PC-3 (cell line): ENCODE results near the gene SHROOM4. TPM values are rescaled to one million over a fixed set of nuclear protein-coding genes. Genes with fewer than 3 reads are reported as not detected.

Source experiments
- ATAC-seq: fragments of 200-7000 bp; cut with Tn5 transposase; 2 replicates; pipeline ENCODE4 v1.9.1; 2020; ENCODE audit warnings: mild to moderate bottlenecking, moderate library complexity
- BruUV-seq: library from RNA; stranded (reverse); fragments of 400-500 nt; replicated peaks from 2 replicates; lab custom pipeline; 2021; lab: Mats Ljungman, UMichigan
- CTCF ChIA-PET: fragments of 300-600 bp; sonication (Branson Sonifier 250); formaldehyde crosslinking; loops from one replicate; lab custom pipeline; 2022; ENCODE audit warnings: antibody characterized with exemption; lab: Charles Lee
- POLR2A ChIA-PET: fragments of 300-600 bp; sonication (Branson Sonifier 250); formaldehyde crosslinking; loops from one replicate; lab custom pipeline; 2022; ENCODE audit warnings: antibody characterized with exemption; ENCODE audit not compliant: unreplicated experiment; lab: Charles Lee
- DNase-seq: peaks from one replicate; pipeline ENCODE4 v3.0.0-alpha.2; 2015
- H2AFZ ChIP-seq: fragments of 300-600 bp; sonication (generic); 2 replicates; pipeline ENCODE4 v1.6.0; 2016; ENCODE audit warnings: antibody characterized with exemption, low read length
- H3F3A ChIP-seq: fragments of 300-600 bp; sonication (generic); one replicate; pipeline ENCODE4 v1.6.0; 2017; ENCODE audit warnings: antibody characterized with exemption, low read length, control low read depth, mild to moderate bottlenecking; ENCODE audit not compliant: unreplicated experiment
- H3K27ac ChIP-seq: fragments of 300-600 bp; sonication (generic); 2 replicates; pipeline ENCODE4 v1.5.1; 2016; ENCODE audit warnings: mild to moderate bottlenecking, low read length
- H3K27me3 ChIP-seq: fragments of 300-600 bp; sonication (generic); 2 replicates; pipeline ENCODE4 v1.6.1; 2016; ENCODE audit warnings: low read length, mixed read lengths
- H3K36me3 ChIP-seq: fragments of 300-600 bp; sonication (generic); 2 replicates; pipeline ENCODE4 v1.6.1; 2016; ENCODE audit warnings: low read depth, mixed run types, low read length, mixed read lengths
- H3K4me1 ChIP-seq: fragments of 300-600 bp; sonication (generic); 2 replicates; pipeline ENCODE4 v1.5.1; 2016; ENCODE audit warnings: low read length; ENCODE audit not compliant: insufficient read depth
- H3K4me2 ChIP-seq: fragments of 300-600 bp; sonication (generic); 2 replicates; pipeline ENCODE4 v1.6.0; 2016; ENCODE audit warnings: low read length
- H3K4me3 ChIP-seq: fragments of 300-600 bp; sonication (generic); 2 replicates; pipeline ENCODE4 v1.5.1; 2016; ENCODE audit warnings: mild to moderate bottlenecking, low read length, mixed read lengths
- H3K79me2 ChIP-seq: fragments of 300-600 bp; sonication (generic); 2 replicates; pipeline ENCODE4 v1.6.1; 2017; ENCODE audit warnings: low read length, mixed read lengths
- H3K9ac ChIP-seq: fragments of 300-600 bp; sonication (generic); 2 replicates; pipeline ENCODE4 v1.6.0; 2016; ENCODE audit warnings: mild to moderate bottlenecking, low read length
- H3K9me2 ChIP-seq: fragments of 300-600 bp; sonication (generic); replicated peaks from 2 replicates; pipeline ENCODE4 v1.6.1; 2016; ENCODE audit warnings: mixed run types, low read length, mixed read lengths
- H3K9me3 ChIP-seq: fragments of 300-600 bp; sonication (generic); 2 replicates; pipeline ENCODE4 v1.6.1; 2016; ENCODE audit warnings: low read length, mixed read lengths
- H4K20me1 ChIP-seq: fragments of 300-600 bp; sonication (generic); 2 replicates; pipeline ENCODE4 v1.6.1; 2016; ENCODE audit warnings: low read length, mixed read lengths
- CTCF ChIP-seq: fragments of 300-600 bp; sonication (generic); conservative IDR thresholded peaks from 2 replicates; pipeline ENCODE4 v1.5.1; 2017; ENCODE audit warnings: antibody characterized with exemption, low read depth, mild to moderate bottlenecking, low read length
- EZH2 ChIP-seq: fragments of 300-600 bp; sonication (generic); IDR thresholded peaks from one replicate; pipeline ENCODE4 v1.6.1; 2017; ENCODE audit warnings: antibody characterized with exemption, mild to moderate bottlenecking, low read length; ENCODE audit not compliant: unreplicated experiment
- EZH2phosphoT487 ChIP-seq: fragments of 300-600 bp; sonication (generic); IDR thresholded peaks from 2 replicates; pipeline ENCODE4 v1.6.1; 2018; ENCODE audit warnings: mild to moderate bottlenecking, antibody characterized with exemption, low read length, borderline replicate concordance
- intact Hi-C: fragments of 100-400 bp; cut with micrococcal nuclease; formaldehyde crosslinking; loops from 2 replicates; pipeline ENCODE4 v1.9.0; 2023
- total RNA-seq: library from RNA; depleted of rRNA; stranded (reverse); fragments of >200 nt; gene quantifications from 2 replicates; pipeline ENCODE4 v1.2.3, GENCODE V29; 2014

Gene SHROOM4
- total RNA-seq, 1 experiment from 2014 or later, result not detected

DNA sequence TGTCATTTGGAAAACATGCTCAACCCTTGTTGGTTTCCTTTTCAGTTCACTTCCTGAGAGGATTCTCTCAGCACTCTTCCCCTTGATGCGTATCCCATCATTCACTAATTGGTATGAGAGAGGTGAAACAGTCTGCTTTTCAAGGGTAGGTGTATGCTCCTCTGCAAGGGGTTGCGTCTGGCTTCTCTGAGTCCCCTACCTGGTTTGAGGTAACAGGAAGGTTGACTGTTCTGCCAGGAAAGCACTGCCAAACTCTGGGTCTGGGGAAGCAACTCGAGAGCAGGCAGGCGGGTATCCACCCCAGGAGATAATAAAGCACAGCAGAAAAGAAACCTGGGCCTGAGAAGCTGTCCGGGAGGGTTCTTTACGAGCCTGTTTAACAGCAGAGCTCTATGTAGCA lies 101.2 kb downstream of the SHROOM4 start:
- POLR2A ChIA-PET, result no interaction called here

DNA sequence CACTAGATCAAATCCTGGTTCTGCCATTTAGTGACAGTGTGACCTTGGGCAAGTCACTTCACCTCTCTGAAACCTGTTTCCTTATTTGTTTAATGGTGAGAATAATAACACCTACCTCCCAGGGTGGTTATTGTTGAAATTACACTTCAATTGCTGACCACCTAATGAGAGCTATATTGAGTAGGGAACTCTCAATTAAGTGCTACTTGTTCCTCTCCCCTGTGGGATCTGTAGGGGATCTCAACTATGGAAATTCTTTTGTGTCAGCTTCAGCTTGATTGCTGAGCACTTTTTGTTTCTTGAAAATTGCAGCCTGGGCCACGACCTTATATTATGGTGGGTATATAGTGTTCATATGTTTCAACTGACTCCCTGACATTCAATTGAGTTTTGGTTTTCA lies 102.1 kb downstream of the SHROOM4 start:
- H3K9ac ChIP-seq, result no peak overlapping the region
- no peak for DNase-seq
- H3K27ac ChIP-seq, result no peak overlapping the region

More for the DNA sequence above, 101.2 kb downstream of the SHROOM4 start:
- H3K36me3 ChIP-seq, result no peaks in the 10 kb centered on the region
- no TSS peak for BruUV-seq
- no peaks in the 10 kb centered on the region for H3F3A ChIP-seq
- no peaks in the 10 kb centered on the region for H4K20me1 ChIP-seq
- H3K9me3 ChIP-seq, result no peaks in the 10 kb centered on the region
- ATAC-seq (no peak), DNase-seq (no peak)
- no peak overlapping the region for H3K4me3 ChIP-seq
- intact Hi-C loops, result no loop called here
- CTCF ChIA-PET, result no interaction called here
- no peaks in the 10 kb centered on the region for H3K9me2 ChIP-seq
- no peaks in the 10 kb centered on the region for H3K79me2 ChIP-seq
- no peak overlapping the region for H3K27ac ChIP-seq
- TF ChIP-seq CTCF, result no peak
- no peak for TF ChIP-seq EZH2phosphoT487
- no peak for TF ChIP-seq EZH2
- no peak overlapping the region for H2AFZ ChIP-seq
- H3K9ac ChIP-seq, result no peak overlapping the region
- H3K4me2 ChIP-seq, result no peak overlapping the region
- H3K27me3 ChIP-seq, result no peaks in the 10 kb centered on the region
- H3K4me1 ChIP-seq, result no peaks in the 10 kb centered on the region

More for the DNA sequence above, 102.1 kb downstream of the SHROOM4 start:
- H3K4me2 ChIP-seq, result no peak overlapping the region
- no TSS peak for BruUV-seq
- H4K20me1 ChIP-seq, result no peaks in the 10 kb centered on the region
- H3K9me2 ChIP-seq, result no peaks in the 10 kb centered on the region
- H3F3A ChIP-seq, result no peaks in the 10 kb centered on the region
- H3K36me3 ChIP-seq, result no peaks in the 10 kb centered on the region
- TF ChIP-seq EZH2 (no peak), CTCF (no peak), EZH2phosphoT487 (no peak)
- no peak for ATAC-seq
- H3K9me3 ChIP-seq, result no peaks in the 10 kb centered on the region
- no peak overlapping the region for H3K4me3 ChIP-seq
- CTCF ChIA-PET, result no interaction called here
- H3K79me2 ChIP-seq, result no peaks in the 10 kb centered on the region
- no peaks in the 10 kb centered on the region for H3K27me3 ChIP-seq
- intact Hi-C loops, result no loop called here
- H2AFZ ChIP-seq, result no peak overlapping the region
- no peaks in the 10 kb centered on the region for H3K4me1 ChIP-seq
- POLR2A ChIA-PET, result no interaction called here
